HepG2 (cell line): Measurements from ENCODE around the gene SMC1A. TPM values are rescaled to one million over a fixed set of nuclear protein-coding genes. Genes with fewer than 3 reads are reported as not detected.

Source experiments
- ATAC-seq: fragments of 200-7000 bp; cut with Tn5 transposase; 3 replicates; pipeline ENCODE4 v1.9.1; 2020; ENCODE audit warnings: mild to moderate bottlenecking, moderate library complexity
- BruUV-seq: library from RNA; stranded (reverse); fragments of 400-500 nt; replicated peaks from 2 replicates; lab custom pipeline; 2021; lab: Mats Ljungman, UMichigan
- CTCF ChIA-PET: fragments of 300-600 bp; formaldehyde crosslinking; extraction: SDS; loops from one replicate; lab custom pipeline; 2021; ENCODE audit warnings: low total read pairs, inconsistent platforms, low intra/inter-chr PET ratio; lab: Yijun Ruan, JAX
- POLR2A ChIA-PET: fragments of 350-600 bp; sonication (Branson Sonifier 250); formaldehyde crosslinking; loops from one replicate; lab custom pipeline; 2020; ENCODE audit warnings: antibody characterized with exemption, inconsistent platforms; lab: Yijun Ruan, JAX
- DNase-seq: peaks from one replicate; pipeline ENCODE4 v3.0.0-alpha.2; 2015; ENCODE audit warnings: low spot score
- FAIRE-seq: peaks from 3 replicates; lab custom pipeline; 2011; peaks lifted over from hg19 to GRCh38; lab: Jason Lieb, UNC
- H2AFZ ChIP-seq: one replicate; pipeline ENCODE4 v1.6.1; 2011; ENCODE audit warnings: low read length, inconsistent platforms
- H3K27ac ChIP-seq: fragments of 300-600 bp; 3 replicates; pipeline ENCODE4 v1.8.0; 2011; ENCODE audit warnings: mixed run types, mild to moderate bottlenecking, mixed read lengths, low read length, inconsistent platforms; ENCODE audit not compliant: insufficient read depth; ENCODE audit errors: extremely low read length
- H3K27me3 ChIP-seq, 2 experiments: fragments of 200-600 bp in 1 of 2; 2 replicates in 1 of 2; 3 replicates in 1 of 2; pipeline versions ENCODE4 v1.6.0 to v1.8.0; 2011; ENCODE audit warnings: low read length in 2 of 2, mild to moderate bottlenecking in 2 of 2, moderate library complexity in 2 of 2, inconsistent platforms in 1 of 2; ENCODE audit not compliant: insufficient read depth in 2 of 2, control insufficient read depth in 1 of 2
- H3K36me3 ChIP-seq, 2 experiments: fragments of 200-600 bp in 1 of 2; replicated peaks in 1 of 2; 2 replicates in 1 of 2; 3 replicates in 1 of 2; pipeline versions ENCODE4 v1.5.1 to v1.8.0; 2011; ENCODE audit warnings: low read length in 2 of 2, inconsistent platforms in 1 of 2; ENCODE audit not compliant: insufficient read depth in 2 of 2, control insufficient read depth in 1 of 2
- H3K4me1 ChIP-seq: 2 replicates; pipeline ENCODE4 v1.5.1; 2012; ENCODE audit warnings: low read length, inconsistent platforms; ENCODE audit not compliant: insufficient read depth
- H3K4me2 ChIP-seq: 2 replicates; pipeline ENCODE4 v1.6.0; 2011; ENCODE audit warnings: low read depth, low read length, inconsistent platforms
- H3K4me3 ChIP-seq, 3 experiments: fragments of 200-600 bp in 1 of 3; sonication (generic), shearing (Covaris generic) in 1 of 3; replicated peaks in 1 of 3; 2 replicates each; pipeline ENCODE4 v1.5.1; 2011 to 2016; ENCODE audit warnings: low read length in 3 of 3, inconsistent platforms in 2 of 3, low read depth in 2 of 3, mild to moderate bottlenecking in 2 of 3, control low read depth in 1 of 3, mixed read lengths in 1 of 3; ENCODE audit not compliant: insufficient read depth in 1 of 3
- H3K79me2 ChIP-seq: one replicate; pipeline ENCODE4 v1.6.1; 2011; ENCODE audit warnings: low read length, inconsistent platforms; ENCODE audit not compliant: insufficient read depth
- H3K9ac ChIP-seq: 2 replicates; pipeline ENCODE4 v1.6.0; 2011; ENCODE audit warnings: mild to moderate bottlenecking, low read depth, low read length, inconsistent platforms; ENCODE audit not compliant: insufficient read depth
- H3K9me3 ChIP-seq: 2 replicates; pipeline ENCODE4 v1.5.1; 2012; ENCODE audit warnings: mild to moderate bottlenecking, low read length
- H4K20me1 ChIP-seq: 2 replicates; pipeline ENCODE4 v1.6.0; 2011; ENCODE audit warnings: inconsistent platforms, mild to moderate bottlenecking, low read length, moderate library complexity; ENCODE audit not compliant: insufficient read depth
- E2F2 ChIP-seq: sonication (generic); formaldehyde crosslinking; IDR thresholded peaks from 2 replicates; pipeline ENCODE4 v1.4.0; 2020; ENCODE audit warnings: missing genetic modification reagents, borderline replicate concordance
- KDM1A ChIP-seq: IDR thresholded peaks from 2 replicates; pipeline ENCODE4 v1.6.1; 2016; ENCODE audit warnings: missing compliant biosample characterization
- MYC ChIP-seq: sonication (generic); formaldehyde crosslinking; IDR thresholded peaks from 2 replicates; pipeline ENCODE4 v1.9.0; 2021; ENCODE audit warnings: missing genetic modification reagents, borderline replicate concordance
- PLRG1 ChIP-seq: fragments of 450-650 bp; conservative IDR thresholded peaks from 2 replicates; pipeline ENCODE4 v1.6.1; 2016
- PLSCR1 ChIP-seq: sonication (generic); formaldehyde crosslinking; IDR thresholded peaks from 2 replicates; pipeline ENCODE4 v1.5.0; 2020; ENCODE audit warnings: missing genetic modification reagents, mild to moderate bottlenecking, borderline replicate concordance
- SATB2 ChIP-seq: sonication (generic); formaldehyde crosslinking; IDR thresholded peaks from 2 replicates; pipeline ENCODE4 v1.5.0; 2020; ENCODE audit warnings: missing genetic modification reagents
- SRF ChIP-seq: IDR thresholded peaks from 2 replicates; pipeline ENCODE4 v1.6.1; 2011; ENCODE audit warnings: mild to moderate bottlenecking, low read depth, low read length, moderate library complexity
- TBX3 ChIP-seq: fragments of 450-650 bp; IDR thresholded peaks from 2 replicates; pipeline ENCODE4 v1.6.1; 2017; ENCODE audit warnings: antibody characterized with exemption, mild to moderate bottlenecking, inconsistent platforms, borderline replicate concordance
- ZNF10 ChIP-seq: sonication (generic); formaldehyde crosslinking; IDR thresholded peaks from 2 replicates; pipeline ENCODE4 v1.4.0; 2020; ENCODE audit warnings: mild to moderate bottlenecking, low read depth, missing genetic modification reagents, borderline replicate concordance
- ZNF775 ChIP-seq: sonication (generic); formaldehyde crosslinking; IDR thresholded peaks from 2 replicates; pipeline ENCODE4 v1.4.0; 2020; ENCODE audit warnings: missing genetic modification reagents, mild to moderate bottlenecking, moderate library complexity, borderline replicate concordance
- ZSCAN29 ChIP-seq: sonication (generic); formaldehyde crosslinking; conservative IDR thresholded peaks from 2 replicates; pipeline ENCODE4 v1.4.0; 2020; ENCODE audit warnings: mild to moderate bottlenecking, missing genetic modification reagents
- WGBS: methylation state at CpG from one replicate; pipeline ENCODE4 v1.1.6; 2017; ENCODE audit warnings: low lambda C conversion rate; 5-methylcytosine and 5-hydroxymethylcytosine counted together
- in situ Hi-C: cut with HindIII; loops from 2 replicates; pipeline ENCODE4 v1.10.0; 2017; ENCODE audit warnings: low pct_unique_long_range_greater_than_20kb; ENCODE audit not compliant: extremely low pct_ligation_motif_present
- intact Hi-C: fragments of 100-400 bp; cut with micrococcal nuclease; formaldehyde crosslinking; loops from one replicate; pipeline ENCODE4 v1.10.0; 2022; ENCODE audit not compliant: unreplicated experiment
- polyA plus RNA-seq, 8 experiments: library from polyadenylated mRNA; depleted of rRNA in 3 of 8; stranded (reverse) in 7 of 8; unstranded in 1 of 8; fragments of >200 nt; fragmentation: Illumina TruSeq in 4 of 8; extraction: Trizol in 4 of 8; gene quantifications; 2 replicates each; pipeline versions ENCODE4 v1.2.1 to v1.2.3, GENCODE V29; 2011 to 2016; ENCODE audit warnings: low read depth in 4 of 8, missing spikeins in 1 of 8, mixed read lengths in 1 of 8; ENCODE audit not compliant: insufficient read depth in 1 of 8
- total RNA-seq, 5 experiments: library from RNA; depleted of rRNA; stranded (reverse); fragments of >200 nt; fragmentation: Illumina TruSeq; extraction: Trizol; gene quantifications; 2 replicates each; pipeline ENCODE4 v1.2.3, GENCODE V29; 2016; ENCODE audit warnings: low read depth in 1 of 5
- TF ChIP-seq, protein P1 (sequence below): sonication (generic); formaldehyde crosslinking; IDR thresholded peaks from 2 replicates; pipeline ENCODE4 v1.4.0; 2020; ENCODE audit warnings: mild to moderate bottlenecking, low read depth, missing genetic modification reagents
- TF ChIP-seq, protein P2 (sequence below): sonication (generic); formaldehyde crosslinking; IDR thresholded peaks from 2 replicates; pipeline ENCODE4 v1.8.0; 2022; ENCODE audit warnings: missing genetic modification reagents, mild to moderate bottlenecking, inconsistent platforms, borderline replicate concordance

SMC1A gene
- total and polyA plus RNA-seq, 2 of the 13 experiments (the other 11 are each of a cell fraction or from before 2014, with no cell fraction given), result 9.4 to 46.6 TPM

GRCh38 chrX:53458082-53458481 is 35.6 kb upstream of the SMC1A start:
- Histone ChIP-seq H3K79me2 (no peaks in the 10 kb centered on the region), H3K4me2 (no peak overlapping the region), H3K9ac (no peak overlapping the region), H3K27ac (no peak overlapping the region), H4K20me1 (no peaks in the 10 kb centered on the region), H3K4me1 (no peaks in the 10 kb centered on the region), H3K36me3 (no peaks in the 10 kb centered on the region), H3K4me3 (no peak overlapping the region), H3K9me3 (no peaks in the 10 kb centered on the region), H3K27me3 (no peaks in the 10 kb centered on the region), H2AFZ (no peak overlapping the region)
- FAIRE-seq, result no peak
- WGBS, result 7% methylated on average over 5 of the region's 5 CpGs
- no peak for ATAC-seq
- ChIA-PET POLR2A (no interaction called here), CTCF (no interaction called here)
- TF ChIP-seq KDM1A (CRISPR knock-in tag) (no peak), ZNF775 (CRISPR knock-in tag) (no peak), PLSCR1 (CRISPR knock-in tag) (no peak), ZSCAN29 (CRISPR knock-in tag) (no peak)
- DNase-seq, result no peak
- intact Hi-C loops, result no loop called here
- BruUV-seq, result no TSS peak
- in situ Hi-C loops, result no loop called here

DNA sequence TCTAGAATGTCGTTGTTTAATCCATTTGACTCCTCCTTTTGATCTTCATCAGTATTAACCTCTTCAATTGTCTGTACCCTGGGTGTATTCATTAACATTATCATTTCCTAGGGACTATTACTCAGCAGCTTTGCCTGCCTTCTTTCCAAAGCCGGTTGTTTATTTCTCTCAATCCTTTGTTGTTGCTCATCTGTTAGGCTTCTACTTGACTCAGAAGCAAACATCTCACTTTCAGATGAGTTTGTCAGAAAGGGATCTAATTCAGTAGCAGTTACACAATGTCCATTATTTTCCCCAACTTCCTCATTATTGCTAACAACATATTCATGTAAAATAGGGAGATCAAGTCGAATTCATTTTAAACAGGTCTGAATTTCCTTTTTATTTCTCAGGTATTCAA is 33.8 kb upstream of the SMC1A start:
- CTCF ChIA-PET, result no interaction called here
- Histone ChIP-seq H2AFZ (no peak overlapping the region), H3K27me3 (no peaks in the 10 kb centered on the region), H3K36me3 (no peaks in the 10 kb centered on the region), H3K79me2 (no peaks in the 10 kb centered on the region), H3K9ac (no peak overlapping the region), H3K4me1 (no peaks in the 10 kb centered on the region), H3K9me3 (no peaks in the 10 kb centered on the region), H3K4me2 (no peak overlapping the region), H4K20me1 (no peaks in the 10 kb centered on the region), H3K27ac (no peak overlapping the region), H3K4me3 (no peak overlapping the region)
- WGBS, result 0% methylated on average over 3 of the region's 3 CpGs
- intact Hi-C loops, result no loop called here
- in situ Hi-C loops, result no loop called here
- no TSS peak for BruUV-seq
- ATAC-seq (no peak), FAIRE-seq (no peak), DNase-seq (no peak)
- POLR2A ChIA-PET, result no interaction called here
- TF ChIP-seq PLRG1 (no peak), TBX3 (no peak), SATB2 (CRISPR knock-in tag) (no peak), SRF (no peak), ZNF10 (CRISPR knock-in tag) (no peak), E2F2 (CRISPR knock-in tag) (no peak), MYC (CRISPR knock-in tag) (no peak)
- TF ChIP-seq, protein P1, sequence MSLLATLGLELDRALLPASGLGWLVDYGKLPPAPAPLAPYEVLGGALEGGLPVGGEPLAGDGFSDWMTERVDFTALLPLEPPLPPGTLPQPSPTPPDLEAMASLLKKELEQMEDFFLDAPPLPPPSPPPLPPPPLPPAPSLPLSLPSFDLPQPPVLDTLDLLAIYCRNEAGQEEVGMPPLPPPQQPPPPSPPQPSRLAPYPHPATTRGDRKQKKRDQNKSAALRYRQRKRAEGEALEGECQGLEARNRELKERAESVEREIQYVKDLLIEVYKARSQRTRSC (CRISPR knock-in tag), result no peak
- TF ChIP-seq, protein P2, sequence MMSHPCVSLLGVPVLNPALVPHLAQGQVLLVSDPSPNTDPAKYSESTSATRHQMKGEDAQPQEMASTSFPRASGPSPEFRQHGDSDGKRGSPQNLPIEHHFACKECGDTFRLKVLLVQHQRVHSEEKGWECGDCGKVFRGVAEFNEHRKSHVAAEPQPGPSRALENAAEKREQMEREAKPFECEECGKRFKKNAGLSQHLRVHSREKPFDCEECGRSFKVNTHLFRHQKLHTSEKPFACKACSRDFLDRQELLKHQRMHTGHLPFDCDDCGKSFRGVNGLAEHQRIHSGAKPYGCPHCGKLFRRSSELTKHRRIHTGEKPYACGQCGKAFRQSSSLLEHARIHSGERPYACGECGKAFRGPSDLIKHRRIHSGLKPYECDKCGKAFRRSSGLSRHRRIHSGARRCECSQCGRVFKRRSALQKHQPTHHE (CRISPR knock-in tag), result no peak
